ENCODE data around the gene EXT2.

EXT2 gene

DNA sequence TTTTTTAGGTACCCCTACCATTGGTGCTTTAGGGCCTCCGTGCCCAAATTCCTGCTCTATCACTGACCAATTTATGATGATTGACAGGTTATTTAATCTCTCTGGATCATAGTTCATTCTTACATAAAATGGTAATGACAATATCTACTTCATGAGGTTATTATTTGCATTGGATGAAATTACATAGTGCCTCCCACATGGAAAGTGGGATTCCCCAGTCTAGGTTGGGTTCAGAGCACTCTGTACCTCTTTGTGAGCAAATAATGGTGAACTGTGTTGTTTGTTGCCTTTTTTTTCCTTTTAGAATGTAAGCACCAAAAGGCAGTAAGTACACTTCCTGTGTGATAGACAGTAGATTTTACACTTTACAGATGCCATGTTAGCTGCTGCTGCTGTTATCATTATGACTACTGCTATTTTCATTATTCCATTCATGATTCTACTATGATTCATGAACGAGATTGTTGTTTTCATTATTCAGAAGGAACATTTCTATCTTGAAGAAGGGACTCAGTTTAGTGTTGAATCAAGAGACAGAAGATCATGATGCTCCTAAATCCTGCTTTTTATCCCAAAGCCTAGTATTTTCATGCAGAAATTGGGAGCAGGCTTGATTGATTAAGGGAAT lies 113.6 kb downstream of the EXT2 start:
- no peak for DNase-seq

DNA sequence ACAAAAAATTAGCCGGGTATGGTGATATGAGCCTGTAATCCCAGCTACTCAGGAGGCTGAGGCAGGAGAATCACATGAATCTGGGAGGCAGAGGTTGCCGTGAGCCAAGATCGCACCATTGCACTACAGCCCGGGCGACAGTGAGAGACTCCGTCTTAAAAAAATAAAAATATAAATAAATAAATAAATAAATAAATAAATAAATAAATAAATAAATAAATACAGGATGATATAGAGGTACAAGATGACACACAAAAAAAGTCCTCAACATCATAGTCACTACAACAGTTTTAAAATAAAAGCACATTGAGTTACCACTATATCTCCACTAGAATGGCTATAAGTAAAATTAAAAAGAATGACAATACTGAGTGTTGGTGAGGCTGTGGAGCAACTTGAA lies 116.7 kb downstream of the EXT2 start:
- no peak for DNase-seq

DNA sequence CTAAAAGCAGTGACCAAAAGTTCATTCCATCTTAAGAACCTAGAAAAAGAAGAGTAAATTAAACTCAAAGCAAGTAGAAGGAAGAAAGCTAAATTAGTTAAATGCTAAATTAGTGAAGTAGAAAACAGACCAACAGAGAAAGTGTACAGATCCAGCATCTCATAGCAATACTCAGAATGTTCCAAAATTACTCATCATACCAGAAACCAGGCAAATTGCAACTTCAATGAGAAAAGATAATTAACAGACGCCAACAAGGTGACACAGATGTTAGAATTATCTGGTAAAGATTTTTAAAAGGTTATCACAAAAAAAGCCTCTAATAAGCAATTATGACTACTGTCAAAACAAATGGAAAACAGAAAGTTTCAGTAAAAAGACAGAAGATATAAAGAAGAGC lies 117.7 kb downstream of the EXT2 start:
- DNase-seq: no peak

DNA sequence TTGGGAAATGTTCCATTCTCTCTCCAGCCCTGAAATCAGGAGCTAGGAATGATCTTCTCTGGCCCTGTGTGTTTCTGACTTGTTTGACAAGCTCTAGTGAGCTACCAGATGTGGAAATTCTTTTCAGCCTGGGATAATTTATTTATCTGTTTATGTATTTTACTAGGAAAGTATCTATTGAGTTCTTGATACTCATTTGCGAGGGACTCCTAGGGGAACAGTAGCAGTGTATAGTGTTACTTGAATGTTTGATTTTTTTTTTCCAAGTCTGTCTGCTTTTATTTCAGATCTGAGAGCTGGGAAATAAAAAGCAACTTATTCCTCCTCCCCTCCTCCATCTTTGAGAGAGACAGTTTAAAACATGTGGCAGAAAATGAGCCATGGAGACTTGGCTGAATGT lies 122.0 kb downstream of the EXT2 start:
- DNase-seq: no peak

DNA sequence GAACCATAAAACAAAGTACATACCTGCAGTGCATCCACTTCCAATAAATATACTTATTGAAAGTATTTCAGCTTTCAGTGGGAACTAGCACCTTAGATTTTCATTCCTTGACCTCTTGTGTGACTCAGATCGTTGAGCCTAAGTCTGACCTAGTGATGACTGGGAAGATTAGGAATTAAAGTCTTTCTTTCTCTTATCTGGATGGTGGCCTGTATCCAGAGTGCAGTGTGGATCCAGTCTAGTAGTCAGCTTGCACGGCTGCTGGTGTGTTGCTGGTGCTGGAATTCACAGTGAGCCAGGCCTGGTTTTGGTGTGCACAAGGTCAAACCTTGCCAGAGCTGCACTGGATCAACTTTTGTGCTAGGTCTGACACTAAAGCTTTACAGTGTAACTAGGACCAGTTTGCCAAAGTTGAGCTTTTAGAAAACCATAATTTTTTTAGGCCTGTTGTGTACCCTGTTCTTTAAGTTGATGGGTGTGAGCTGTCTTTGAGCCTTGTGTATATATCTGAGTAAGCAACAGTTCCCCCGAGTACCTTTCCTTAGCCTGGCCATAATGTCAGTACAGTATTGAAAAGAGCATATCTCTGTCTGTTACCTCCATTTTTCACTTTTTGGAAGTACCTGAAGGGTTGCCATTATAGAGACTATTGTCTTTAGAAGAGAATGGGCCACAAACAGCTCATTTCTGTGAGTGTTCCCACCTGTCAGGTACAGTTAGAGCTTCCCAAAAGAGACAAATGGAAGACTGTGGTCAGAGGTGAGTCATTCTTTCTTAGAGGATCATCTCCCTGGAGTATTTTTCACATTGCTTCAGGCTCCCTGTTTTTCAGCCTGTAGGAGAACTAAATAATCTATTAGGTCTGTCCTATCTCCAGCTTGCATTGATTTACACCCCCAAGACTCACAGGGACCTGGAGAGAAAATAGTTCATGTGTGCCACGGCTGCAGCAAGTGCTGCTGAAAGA lies 124.6 kb downstream of the EXT2 start:
- DNase-seq: no peak

DNA sequence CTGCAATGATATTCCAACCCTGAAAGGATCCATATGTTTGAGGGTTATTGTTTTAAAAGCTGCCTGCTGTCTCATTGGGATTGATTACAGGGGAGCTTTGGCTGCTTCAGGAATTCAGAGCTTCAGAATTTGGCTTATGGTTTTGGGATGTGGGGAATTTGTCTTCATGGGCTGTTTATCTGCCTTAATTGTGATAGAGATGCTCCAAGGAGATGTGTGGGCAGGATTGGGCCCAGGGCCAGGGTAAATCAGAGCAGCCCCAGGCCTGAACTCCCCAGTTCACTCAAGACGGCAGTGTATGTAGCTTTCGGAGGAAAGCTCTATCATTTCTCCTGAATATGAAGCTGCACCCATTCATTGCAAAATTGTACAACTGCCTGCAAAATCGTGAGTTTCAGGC lies 126.0 kb downstream of the EXT2 start:
- no peak for DNase-seq

DNA sequence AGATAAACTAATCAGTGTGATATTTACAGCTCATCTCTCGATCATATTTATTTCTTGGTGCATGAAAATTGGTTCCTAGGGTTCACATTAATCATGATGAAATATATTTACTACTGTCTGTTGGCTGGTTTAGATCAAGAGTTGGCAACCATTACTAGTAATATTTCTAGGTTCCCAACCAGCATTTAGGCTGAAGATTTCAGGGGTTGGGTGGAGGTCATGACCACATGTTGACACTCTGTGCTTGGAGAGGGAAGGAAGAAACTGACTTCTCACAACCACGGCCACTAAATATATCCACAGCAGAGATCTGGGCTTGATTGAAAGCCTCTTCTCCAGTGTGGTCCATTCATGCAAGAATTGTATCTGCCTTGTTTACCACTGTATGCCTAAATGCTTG lies 126.5 kb downstream of the EXT2 start:
- DNase-seq: no peak

DNA sequence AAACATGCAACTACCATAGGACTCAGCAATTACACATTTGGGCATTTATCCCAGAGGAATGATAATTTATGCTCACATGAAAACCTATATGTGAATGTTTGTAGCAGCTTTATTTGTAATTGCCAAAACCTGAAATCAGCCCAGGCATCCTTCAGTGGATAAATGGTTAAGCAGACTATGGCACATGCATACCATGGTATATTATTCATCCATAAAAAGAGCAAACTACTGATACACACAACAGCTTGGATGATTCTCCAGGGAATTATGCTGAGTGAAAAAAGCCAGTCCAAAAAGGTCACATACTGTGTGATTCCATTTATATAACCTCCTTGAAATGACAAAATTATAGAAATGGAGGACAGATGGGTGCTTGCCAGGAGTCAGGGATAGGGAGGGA lies 127.8 kb downstream of the EXT2 start:
- DNase-seq: no peak

DNA sequence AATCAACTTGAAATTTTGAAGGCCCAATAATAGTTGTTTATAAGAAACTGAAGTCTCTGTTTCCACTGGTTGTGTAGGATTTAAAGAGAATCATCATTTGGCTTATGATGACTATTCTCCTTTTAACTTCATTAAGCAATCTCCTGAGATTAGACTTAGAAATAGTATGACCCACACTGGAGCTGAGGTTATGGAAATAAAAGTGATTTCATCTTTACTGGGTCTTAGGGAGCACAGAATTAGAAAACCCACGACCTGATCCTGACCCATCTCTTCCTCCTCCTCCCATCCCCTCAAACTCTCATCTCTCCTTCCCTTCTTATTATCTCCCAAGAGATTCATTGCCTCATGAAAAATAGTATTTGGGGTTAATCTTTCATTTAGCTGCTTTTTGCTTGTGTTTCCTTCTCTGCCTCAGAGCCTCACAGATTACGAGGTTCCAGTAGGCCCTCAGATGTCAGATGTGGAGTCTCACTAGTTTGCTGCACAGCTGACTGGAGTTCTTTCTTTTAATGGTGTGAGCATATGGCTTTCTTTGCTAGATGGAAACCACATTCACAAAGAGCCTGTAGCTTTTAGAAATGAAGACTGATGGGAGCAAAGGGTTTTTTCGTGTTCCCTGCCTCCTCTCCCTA lies 129.5 kb downstream of the EXT2 start:
- no peak for DNase-seq

DNA sequence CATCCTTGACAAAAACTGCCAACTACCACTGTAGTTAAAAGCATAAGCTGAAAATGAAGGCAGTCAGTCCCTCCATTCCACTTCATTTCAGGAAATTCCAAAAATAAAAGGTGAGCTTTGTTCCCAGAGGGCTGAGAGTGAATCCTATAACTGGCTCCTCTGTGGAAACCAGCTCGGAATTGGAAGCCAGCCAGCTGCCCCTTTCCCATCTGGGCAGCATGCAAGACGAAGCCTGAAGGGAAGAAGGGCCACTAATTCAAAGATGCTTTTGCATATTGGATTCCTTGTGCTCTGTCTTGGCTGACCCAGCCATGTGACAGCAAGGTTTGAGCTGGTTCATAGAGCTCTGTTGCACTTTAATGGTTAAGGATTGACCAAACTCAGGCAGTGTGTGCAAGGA lies 131.0 kb downstream of the EXT2 start:
- no peak for DNase-seq

DNA sequence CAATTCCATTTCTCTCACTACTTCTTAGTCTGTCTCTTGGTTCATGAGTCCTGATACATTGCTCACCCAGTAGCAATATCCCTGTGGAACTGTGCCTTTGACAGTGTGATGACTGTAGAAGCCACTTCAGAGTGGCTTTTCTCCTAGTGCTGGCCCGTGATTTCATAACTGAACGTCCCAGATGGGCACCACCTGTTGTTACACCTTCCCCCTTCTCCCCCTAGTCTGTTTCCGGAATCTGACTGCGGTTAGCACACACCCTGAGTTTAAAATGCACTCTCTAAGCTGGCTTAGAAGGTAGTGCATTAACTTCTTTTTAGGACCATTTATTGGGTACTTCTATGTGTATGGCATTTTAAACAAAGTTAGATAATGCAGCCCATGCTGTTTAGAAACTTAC lies 131.5 kb downstream of the EXT2 start:
- no peak for DNase-seq

DNA sequence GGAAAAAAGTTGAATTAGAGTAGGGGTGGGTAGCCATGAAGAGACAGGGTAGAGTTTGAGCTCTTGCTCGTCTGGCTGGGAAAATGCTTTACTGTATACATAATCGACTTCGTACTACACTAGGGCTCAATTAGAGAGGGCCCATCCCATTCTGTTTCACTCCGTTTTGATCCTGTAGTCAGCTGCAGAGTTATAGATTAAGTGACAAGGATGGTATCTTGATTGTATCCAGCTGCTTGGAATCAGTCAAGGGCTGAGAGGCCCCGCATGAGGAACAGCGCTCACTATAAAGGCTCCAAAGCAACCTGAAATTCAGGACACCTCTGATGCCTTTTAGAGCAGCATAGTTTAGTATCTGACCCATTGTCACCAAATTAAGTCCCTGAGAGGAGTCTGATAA lies 132.9 kb downstream of the EXT2 start:
- no peak for DNase-seq

DNA sequence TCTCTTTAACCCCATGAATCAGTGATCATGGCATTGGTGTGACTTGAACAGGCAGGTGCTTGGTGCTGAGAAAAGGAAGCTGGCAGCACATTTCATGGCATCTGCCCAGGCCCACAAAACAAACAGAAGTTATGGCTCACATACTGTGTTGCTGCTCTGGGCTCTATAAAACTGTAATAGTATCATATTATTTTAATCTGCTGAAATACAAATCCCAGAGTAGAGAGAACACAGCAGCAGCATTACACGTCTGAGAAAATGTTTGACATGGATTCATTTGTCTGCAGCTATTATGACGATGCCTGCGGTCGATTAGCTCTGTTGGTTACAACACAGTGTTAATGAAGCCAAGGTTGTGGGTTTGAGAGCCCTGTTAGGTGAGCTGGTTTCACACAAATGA lies 133.6 kb downstream of the EXT2 start:
- DNase-seq: no peak

DNA sequence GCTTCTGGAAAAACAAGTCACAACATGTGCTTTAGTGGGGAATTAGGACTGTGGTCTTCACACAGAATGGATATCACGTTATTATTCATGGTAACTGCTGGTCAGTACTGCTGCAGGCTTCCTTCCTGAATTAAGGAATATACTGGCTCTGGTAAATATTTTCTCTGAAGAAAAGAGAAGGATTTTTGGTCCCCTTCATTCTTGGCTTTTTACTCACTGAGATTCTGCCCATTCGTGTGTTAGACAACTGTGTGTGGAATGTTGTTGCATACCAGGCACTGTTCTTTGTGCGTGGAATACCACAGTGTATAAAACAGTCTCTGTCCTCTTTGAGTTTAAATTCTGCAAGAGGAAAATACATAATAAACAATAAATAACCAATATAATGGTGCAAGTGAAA lies 134.1 kb downstream of the EXT2 start:
- DNase-seq: no peak

DNA sequence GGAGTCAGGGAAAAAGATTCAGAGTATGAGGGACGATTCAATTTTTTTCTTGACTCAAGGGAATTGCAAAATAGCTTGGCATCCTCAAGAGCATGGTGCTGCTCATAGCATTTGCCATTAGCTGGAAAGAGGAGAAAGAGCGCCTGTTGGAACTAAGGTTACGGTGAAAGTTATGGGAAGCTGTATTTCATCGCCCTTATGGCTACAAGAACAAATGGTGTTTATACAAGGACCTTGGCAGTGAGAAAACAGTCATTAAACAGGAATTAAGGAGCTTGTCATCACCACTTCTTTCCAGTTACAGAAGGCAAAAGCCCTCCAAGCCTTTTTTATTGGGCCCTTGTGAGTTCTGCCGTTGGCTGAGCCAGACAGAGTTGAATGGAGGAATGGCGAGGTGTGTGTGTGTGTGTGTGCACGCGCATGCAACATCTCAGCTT lies 140.3 kb downstream of the EXT2 start:
- no peak for DNase-seq

DNA sequence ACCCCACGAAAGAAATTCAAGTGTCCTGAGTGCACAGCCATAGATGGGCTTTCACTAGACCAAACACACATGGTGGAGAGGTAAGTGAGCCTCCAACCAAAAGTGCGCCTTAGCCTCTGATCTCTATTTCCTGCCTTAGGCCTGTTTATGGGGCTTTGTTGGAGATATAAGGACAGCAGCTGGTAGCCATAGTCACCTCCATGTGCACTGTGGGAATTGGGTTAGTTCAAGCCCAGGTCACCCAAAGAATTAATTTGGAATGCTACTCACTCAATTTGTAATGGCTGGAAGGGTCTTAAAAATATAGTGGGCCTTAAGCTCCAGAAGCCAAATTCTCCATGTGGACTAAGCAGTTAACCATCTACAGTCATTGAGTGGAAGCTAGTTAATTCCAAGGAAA lies 140.8 kb downstream of the EXT2 start:
- no peak for DNase-seq

DNA sequence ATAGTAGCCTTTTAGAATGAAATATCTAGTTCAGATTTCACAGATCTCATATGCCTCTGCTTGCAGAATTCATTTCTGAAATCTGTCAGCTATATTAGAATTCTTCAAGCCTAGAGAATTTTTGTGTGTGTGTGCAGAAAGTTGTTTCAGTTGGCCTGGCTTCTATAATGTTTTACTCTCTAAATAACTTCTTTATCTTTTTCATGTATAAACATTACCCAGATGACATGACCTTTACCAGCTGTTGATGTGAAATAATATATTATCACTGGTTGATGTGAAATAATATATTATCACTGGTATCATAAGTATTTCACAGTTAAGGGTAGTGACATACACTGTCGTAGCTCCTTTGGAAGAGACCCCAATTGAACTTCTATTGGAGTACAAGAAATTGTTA lies 141.7 kb downstream of the EXT2 start:
- no peak for DNase-seq

DNA sequence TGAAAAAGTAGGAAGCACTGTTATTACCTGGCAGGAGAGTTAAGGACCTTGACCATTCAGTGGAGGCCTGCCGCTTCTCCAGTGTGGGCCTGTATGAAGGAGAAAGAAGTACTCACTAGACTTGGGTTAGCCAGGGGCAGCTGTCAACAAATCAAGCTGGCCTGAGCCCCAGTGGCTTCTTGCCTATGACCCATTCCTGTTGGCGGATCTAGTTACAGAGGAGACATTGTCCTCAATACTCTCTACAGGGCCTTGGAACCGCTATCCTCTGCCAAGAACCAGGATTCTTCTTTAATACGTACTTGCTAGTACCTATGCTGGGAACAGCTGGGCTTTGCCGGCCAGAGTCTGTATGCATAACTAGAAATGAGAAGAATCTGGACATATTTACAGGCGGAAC lies 146.4 kb downstream of the EXT2 start:
- no peak for DNase-seq

DNA sequence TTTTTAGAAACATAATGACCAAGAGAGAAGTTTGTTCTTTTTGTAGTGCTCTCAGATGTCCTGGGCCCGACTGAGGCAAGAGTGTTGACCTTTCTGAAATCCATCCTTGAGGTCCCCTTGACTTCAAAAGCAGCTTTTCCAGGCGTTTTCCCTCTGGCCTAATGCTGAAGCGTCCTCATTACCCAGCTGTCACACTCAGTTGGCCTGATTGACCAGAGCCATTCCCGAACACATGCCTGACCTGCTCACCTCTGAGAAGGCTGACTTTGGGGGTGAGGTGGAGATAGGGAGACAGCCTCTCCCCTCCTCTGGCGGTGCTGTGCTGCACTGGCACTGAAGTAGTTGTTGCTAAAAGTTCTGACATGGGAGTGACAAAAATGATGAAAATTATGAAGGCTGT lies 147.6 kb downstream of the EXT2 start:
- DNase-seq: no peak

DNA sequence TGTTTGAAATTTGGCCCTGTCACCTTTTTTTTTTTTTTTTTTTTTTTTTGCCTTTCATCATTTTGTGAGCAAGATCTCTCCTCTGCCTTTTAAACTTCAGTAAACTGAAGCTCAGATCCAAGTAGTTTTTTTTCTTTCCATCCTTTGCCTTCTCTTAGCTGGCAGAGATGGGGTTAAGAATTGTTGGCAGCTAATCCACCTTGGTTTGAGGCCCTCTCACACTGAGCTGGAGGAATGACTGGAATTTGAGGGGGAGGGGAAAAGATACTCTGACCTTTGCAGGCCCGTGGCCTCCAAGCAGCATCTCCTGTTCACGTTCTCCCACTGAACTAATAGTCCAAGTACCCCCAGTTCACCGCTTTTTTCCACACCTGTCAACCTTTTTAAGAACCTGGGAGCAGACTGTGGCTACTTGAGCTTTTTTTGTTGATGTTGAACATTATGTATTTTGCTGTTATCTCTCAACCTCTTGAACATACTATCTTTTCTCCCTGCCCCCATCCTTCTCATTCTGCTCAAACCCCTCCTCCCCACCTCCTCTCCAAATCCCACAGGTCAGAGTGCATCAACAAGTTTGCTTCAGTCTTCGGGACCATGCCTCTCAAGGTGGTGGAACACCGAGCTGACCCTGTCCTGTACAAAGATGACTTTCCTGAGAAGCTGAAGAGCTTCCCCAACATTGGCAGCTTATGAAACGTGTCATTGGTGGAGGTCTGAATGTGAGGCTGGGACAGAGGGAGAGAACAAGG lies 148.3 kb downstream of the EXT2 start:
- DNase-seq: peak; percentile 73

DNA sequence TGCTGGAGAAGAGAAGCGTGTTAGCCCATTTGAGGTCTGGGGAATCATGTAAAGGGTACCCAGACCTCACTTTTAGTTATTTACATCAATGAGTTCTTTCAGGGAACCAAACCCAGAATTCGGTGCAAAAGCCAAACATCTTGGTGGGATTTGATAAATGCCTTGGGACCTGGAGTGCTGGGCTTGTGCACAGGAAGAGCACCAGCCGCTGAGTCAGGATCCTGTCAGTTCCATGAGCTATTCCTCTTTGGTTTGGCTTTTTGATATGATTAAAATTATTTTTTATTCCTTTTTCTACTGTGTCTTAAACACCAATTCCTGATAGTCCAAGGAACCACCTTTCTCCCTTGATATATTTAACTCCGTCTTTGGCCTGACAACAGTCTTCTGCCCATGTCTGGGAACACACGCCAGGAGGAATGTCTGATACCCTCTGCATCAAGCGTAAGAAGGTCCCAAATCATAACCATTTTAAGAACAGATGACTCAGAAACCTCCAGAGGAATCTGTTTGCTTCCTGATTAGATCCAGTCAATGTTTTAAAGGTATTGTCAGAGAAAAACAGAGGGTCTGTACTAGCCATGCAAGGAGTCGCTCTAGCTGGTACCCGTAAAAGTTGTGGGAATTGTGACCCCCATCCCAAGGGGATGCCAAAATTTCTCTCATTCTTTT lies 149.3 kb downstream of the EXT2 start:
- no peak for DNase-seq

DNA sequence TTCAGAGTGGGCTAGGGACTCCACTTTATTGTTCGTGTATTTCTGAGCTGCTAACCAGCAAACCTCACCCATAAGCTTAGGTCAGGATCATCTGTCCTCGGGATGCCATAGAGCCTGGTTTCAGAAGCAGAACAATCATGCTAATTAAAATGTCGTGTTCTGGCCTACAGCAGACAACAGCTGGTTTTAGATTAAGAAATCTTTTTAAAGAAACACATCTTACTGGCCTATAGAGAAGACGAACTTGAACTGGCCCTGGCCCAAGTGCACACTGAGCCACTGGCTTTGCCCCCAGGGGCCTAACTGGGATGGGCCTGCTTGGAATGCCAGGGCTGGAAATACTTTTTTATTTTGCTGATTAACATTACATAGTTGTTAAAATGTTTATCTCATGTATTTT lies 151.2 kb downstream of the EXT2 start:
- DNase-seq: no peak

DNA sequence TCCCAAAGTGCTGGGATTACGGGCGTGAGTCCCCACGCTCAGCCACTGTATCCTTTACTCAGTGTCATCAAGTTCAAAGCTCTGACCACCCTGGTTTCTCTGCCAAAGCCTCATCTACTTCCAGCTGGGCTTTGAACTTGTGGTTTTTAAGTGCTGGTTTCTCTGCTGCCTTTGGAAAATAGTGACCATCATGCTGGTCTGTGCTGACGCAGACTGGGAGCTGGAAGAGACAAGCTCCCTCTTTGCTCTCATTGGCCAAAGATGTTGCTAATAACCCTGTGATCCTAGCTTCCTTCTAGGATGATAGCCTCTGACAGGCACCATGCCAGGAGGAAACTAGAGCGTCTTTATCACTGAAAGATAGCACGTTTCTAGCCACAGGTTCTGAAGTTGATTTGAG lies 152.0 kb downstream of the EXT2 start:
- no peak for DNase-seq
